Measurements from ENCODE around the gene EMID1. TPM values are rescaled to one million over a fixed set of nuclear protein-coding genes. Genes with fewer than 3 reads are reported as not detected.
A peak's percentile ranks its signal among the peaks of the same experiment; 100 is the strongest.

The EMID1 gene
- polyA plus RNA-seq, 3 donors = 94.3 to 111 (median 101) TPM

DNA sequence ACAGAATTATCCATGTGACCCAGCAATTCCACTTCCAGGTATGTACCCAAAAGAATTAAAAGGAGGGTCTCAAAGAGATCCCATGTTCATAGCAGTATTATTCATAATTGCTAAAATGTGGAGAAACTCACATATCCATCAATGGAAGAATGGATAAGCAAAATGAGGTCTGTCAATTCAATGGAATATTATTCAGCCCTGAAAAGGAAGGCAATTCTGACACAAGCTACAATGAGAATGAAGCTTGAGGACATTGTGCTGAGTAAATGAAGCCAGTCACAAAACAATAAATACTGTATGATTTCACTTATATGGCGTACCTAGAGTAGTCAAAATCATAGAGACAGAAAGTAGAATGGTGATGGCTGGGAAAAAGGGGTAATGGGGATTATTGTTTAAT, 19.4 kb upstream of the EMID1 start:
- DNase-seq = no peak

GRCh38 chr22:29187831-29188230, 17.9 kb upstream of the EMID1 start:
- no peak for DNase-seq

GRCh38 chr22:29190051-29190450, 15.6 kb upstream of the EMID1 start:
- DNase-seq = no peak

- DNase-seq = no peak
Measured at GRCh38 chr22:29190918-29191317, 14.8 kb upstream of the EMID1 start.

DNA sequence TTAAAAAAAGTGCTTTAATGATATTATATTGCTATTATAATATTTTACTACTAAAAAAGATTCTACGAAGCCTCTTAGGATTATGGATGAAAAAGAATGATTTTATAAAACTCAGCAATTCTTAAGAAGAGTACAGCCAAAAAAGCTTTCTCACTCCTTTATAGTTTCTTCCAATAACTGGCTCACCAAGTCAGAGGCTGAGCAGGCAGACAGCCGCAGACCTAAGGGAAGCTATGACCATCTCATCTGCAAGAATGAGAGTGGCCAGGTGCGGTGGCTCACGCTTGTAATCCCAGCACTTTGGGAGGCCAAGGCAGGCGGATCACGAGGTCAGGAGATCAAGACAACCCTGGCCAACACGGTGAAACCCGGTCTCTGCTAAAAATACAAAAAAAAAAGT, 12.7 kb upstream of the EMID1 start:
- DNase-seq = no peak

DNA sequence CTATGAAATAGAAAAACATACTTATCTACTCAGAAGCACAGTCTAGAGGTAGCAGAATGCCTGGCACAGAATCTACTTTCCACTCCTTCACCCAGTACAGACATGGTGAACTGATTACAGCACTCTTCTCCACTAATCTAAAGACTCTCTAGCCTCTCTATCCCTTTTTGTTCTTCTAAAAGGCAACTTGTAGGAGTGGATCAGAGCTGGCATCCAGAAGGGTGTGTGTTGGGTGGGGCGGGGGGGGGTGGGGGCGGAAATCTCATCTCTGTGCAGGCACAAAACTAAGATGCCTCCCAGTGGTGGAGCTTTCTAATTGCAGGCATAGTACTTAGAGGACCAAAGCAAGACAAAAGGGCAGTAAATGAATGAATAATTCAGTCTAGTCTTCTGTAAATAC, 11.5 kb upstream of the EMID1 start:
- no peak for DNase-seq

DNA sequence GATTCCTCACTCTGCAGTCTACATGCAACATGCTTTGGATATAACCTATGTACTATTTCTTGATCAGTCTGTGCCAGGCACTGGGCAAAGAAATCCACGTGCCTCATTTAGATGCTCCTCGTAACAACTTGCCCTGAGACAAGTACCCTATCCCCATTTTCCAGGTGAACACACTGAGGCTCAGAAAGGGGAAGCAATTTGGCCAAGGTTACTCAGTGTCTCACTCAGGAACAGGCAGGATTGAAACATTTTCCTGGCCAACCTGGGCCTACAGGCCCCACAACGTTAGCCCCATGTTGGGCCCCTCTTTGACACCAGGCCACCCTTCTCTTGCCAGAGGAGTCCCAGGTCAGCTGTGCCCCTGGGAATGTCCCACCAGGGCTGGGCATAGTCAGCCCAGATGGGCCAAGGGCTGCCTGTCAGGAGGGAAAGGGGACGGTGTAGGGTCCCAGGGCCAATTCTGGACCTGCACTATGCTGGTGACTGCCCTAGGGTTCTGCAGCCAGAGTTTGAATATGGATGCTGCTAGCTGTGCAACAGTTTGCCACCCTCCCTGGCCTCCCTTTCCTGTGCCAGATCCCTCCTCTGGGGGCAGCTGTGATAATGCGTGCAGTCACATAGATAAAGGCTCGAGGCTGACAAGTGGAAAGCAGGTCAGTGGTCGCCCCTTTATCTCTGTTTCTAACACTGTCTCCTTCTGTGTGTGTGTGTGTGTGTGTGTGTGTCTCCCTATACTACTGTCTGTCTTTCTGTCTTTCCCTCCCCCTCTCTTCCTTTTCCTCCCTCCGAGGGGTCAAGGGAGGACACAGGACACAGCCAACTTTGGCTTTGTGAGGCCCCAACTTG, 10.4 kb upstream of the EMID1 start:
- no peak for DNase-seq

GRCh38 chr22:29195964-29196666, 9.6 kb upstream of the EMID1 start:
- no peak for DNase-seq

DNA sequence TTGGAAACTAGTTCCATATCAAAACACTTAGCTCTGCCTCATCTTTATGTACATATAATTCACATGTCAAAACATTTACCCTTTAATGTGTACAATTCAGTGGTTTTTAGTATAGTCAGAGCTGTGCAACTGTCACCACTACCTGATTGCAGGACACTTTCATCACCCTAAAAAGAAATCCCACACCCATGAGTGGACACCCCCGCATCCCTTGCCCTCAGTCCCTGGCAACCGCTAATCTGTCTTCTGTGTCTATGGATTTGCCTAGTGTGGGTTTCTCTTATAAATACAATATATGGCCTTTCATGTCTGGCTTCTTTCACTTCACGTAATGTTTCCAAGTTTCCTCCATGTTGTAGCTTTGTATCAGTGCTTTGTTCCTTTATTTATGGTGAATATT, 8.6 kb upstream of the EMID1 start:
- DNase-seq = no peak

- no peak for DNase-seq
Measured at GRCh38 chr22:29198240-29198639, 7.5 kb upstream of the EMID1 start.

- DNase-seq = no peak
Measured at GRCh38 chr22:29199702-29200400, 5.8 kb upstream of the EMID1 start.

- no peak for DNase-seq
Measured at GRCh38 chr22:29200901-29201300, 4.8 kb upstream of the EMID1 start.

- DNase-seq = peak; percentile 72
Measured at GRCh38 chr22:29201782-29202181, 3.9 kb upstream of the EMID1 start.

GRCh38 chr22:29202212-29203192, 3.2 kb upstream of the EMID1 start:
- DNase-seq = peak; percentile 37

GRCh38 chr22:29203488-29204454, 1.9 kb upstream of the EMID1 start:
- no peak for DNase-seq

DNA sequence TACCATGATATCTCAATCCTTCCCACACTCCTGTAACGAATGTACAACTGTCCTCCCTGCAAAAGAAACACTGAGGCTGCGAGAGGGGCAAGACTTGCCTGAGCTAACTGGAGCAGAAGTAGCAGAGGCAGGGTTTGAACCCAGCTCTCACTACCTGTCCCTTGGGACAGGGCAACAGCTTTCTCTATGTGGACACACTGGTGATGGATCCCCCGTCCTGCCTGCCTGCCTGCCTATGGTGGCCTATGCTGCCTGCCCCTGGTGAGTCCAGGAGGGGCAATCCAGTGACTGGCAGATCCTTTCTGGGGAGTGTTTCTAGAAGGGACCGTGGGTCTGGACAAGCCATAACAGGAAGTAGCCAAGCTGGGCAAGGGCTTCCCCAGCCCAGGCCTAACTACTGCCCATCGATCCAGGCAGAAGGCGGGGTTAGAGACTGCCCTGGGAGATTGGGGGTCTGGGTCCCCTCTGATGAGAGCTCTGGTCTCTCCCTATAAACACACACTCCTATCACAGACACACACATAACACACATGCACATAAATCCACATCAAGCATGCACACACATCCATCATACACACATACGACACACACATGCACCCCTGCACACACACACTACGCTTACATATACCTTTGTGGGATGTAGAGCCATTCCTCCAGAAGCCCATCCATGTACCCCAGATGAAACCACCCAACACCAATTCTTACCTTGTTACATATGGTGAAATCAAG, 1.1 kb upstream of the EMID1 start:
- DNase-seq = no peak

GRCh38 chr22:29205252-29205593, 473 bp upstream of the EMID1 start:
- DNase-seq = no peak

GRCh38 chr22:29206372-29207242, 911 bp downstream of the EMID1 start:
- no peak for DNase-seq

GRCh38 chr22:29207243-29207550, 1.5 kb downstream of the EMID1 start:
- DNase-seq = no peak

Data from renal pelvis (tissue), 4 donors.